NCI-H1105 (cell line): Measurements from ENCODE around the gene CD4.
"Not testable (repeated sequence)": the region's sequence is repeated elsewhere in the genome, so short reads cannot be mapped to it uniquely, and the experiment has no call there.

Experiments
- DNase-seq: peaks from one replicate; lab custom pipeline; 2025; lab: John Stamatoyannopoulos, UW

CD4 gene

GRCh38 chr12:6868211-6869048, 79.1 kb downstream of the CD4 start:
- DNase-seq = no peak

GRCh38 chr12:6869049-6870021, 80.0 kb downstream of the CD4 start:
- DNase-seq = peak; percentile 71

- not testable (repeated sequence) for DNase-seq
Observed at GRCh38 chr12:6870304-6870703, 81.0 kb downstream of the CD4 start.
